Activated CD4-positive, alpha-beta memory T cell treated with anti-CD3 and anti-CD28 coated beads for 36 hours (primary cell): ENCODE data around the gene CNOT4. TPM values are rescaled to one million over a fixed set of nuclear protein-coding genes. Genes with fewer than 3 reads are reported as not detected.

ENCODE experiments used
- CTCF ChIA-PET: fragments of 350-600 bp; sonication (Branson Sonifier 250); formaldehyde crosslinking; loops from one replicate; lab custom pipeline; 2021; ENCODE audit warnings: antibody characterized with exemption, inconsistent platforms; lab: Charles Lee
- POLR2A ChIA-PET: fragments of 350-600 bp; sonication (Branson Sonifier 250); formaldehyde crosslinking; loops from one replicate; lab custom pipeline; 2021; ENCODE audit warnings: antibody characterized with exemption; lab: Charles Lee
- DNase-seq: peaks from one replicate; pipeline ENCODE4 v3.0.0-alpha.2; 2020
- H3K27ac Mint-ChIP-seq: one replicate; pipeline ENCODE4 v1.8.0; 2021; ENCODE audit warnings: mixed read lengths
- H3K27me3 Mint-ChIP-seq: one replicate; pipeline ENCODE4 v1.8.0; 2021; ENCODE audit warnings: mixed read lengths
- H3K36me3 Mint-ChIP-seq: one replicate; pipeline ENCODE4 v1.8.0; 2021; ENCODE audit warnings: mixed read lengths
- H3K4me1 Mint-ChIP-seq: one replicate; pipeline ENCODE4 v1.8.0; 2021; ENCODE audit warnings: low read depth, mixed read lengths
- H3K4me3 Mint-ChIP-seq: one replicate; pipeline ENCODE4 v1.8.0; 2021; ENCODE audit warnings: mild to moderate bottlenecking, mixed read lengths
- H3K9me3 Mint-ChIP-seq: one replicate; pipeline ENCODE4 v1.8.0; 2021; ENCODE audit warnings: mixed read lengths
- intact Hi-C: fragments of 100-400 bp; cut with micrococcal nuclease; formaldehyde crosslinking; loops from one replicate; pipeline ENCODE4 v1.15.1; 2023
- total RNA-seq, 2 experiments: library from RNA; stranded (reverse); gene quantifications; one replicate each; pipeline ENCODE4 v1.2.3, GENCODE V29; 2021

The CNOT4 gene
- total RNA-seq, 2 experiments from 2014 or later = 16.1 to 17.4 TPM

DNA sequence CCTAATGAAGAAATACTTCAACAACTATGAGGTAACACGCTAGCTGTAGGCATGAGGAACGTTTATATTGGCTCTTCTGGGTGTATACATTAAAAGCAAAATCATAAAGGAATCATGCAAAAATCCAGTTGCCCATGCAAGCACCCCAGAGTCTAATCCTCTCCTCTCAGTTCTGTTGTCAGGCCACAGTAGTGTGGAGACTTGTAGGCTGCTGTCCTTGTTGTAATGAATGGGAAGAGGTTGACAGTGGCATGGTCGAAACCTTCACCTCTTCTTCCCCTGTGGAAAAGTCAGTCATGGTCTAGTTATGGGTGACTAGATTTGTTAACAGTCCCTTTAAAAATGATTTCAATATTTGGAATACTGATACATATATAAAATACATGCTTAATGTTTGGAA, 121.3 kb downstream of the CNOT4 start:
- intact Hi-C loops = no loop called here
- Mint-ChIP-seq H3K4me3 (no peak overlapping the region), H3K9me3 (no peaks in the 10 kb centered on the region), H3K36me3 (peaks cover 15% of the 10 kb centered on the region), H3K4me1 (no peaks in the 10 kb centered on the region), H3K27ac (no peak overlapping the region), H3K27me3 (no peaks in the 10 kb centered on the region)
- CTCF ChIA-PET = no interaction called here
- POLR2A ChIA-PET = no interaction called here
- no peak for DNase-seq

DNA sequence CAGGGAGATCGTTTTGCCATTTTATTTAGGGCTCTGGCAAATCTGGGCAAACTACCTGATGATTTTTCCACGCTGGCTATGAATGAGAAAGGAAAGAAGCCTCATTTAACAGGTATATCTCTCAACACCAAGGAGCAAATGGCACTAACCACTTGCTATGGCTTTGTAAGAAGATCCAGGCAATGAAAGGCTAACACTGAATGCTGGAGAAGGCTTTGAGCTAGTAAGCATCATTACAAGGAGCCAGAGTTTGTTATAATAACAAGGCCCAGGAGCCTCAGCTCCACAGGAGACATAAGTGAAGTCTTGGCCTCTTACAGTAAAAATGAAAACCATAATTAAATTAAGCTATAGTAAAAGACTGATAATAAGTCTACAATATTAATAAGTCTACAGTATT, 123.1 kb downstream of the CNOT4 start:
- no peaks in the 10 kb centered on the region for H3K27me3 Mint-ChIP-seq
- POLR2A ChIA-PET = no interaction called here
- no peaks in the 10 kb centered on the region for H3K4me1 Mint-ChIP-seq
- intact Hi-C loops = no loop called here
- no peaks in the 10 kb centered on the region for H3K9me3 Mint-ChIP-seq
- CTCF ChIA-PET = no interaction called here
- no peak overlapping the region for H3K27ac Mint-ChIP-seq
- H3K36me3 Mint-ChIP-seq = peaks cover 9% of the 10 kb centered on the region
- DNase-seq = no peak
- H3K4me3 Mint-ChIP-seq = no peak overlapping the region

GRCh38 chr7:135386181-135386580, 123.7 kb downstream of the CNOT4 start:
- intact Hi-C loops = no loop called here
- Mint-ChIP-seq H3K27me3 (no peaks in the 10 kb centered on the region), H3K4me3 (no peak overlapping the region), H3K9me3 (no peaks in the 10 kb centered on the region), H3K27ac (no peak overlapping the region), H3K36me3 (peaks cover 9% of the 10 kb centered on the region), H3K4me1 (no peaks in the 10 kb centered on the region)
- DNase-seq = no peak
- CTCF ChIA-PET = interaction anchor here (1.2 kb wide), 1 partner anchor 105 kb away, joined by 4 read pairs; no protein-coding TSS in a partner anchor
- POLR2A ChIA-PET = no interaction called here

GRCh38 chr7:135385209-135385608, 124.7 kb downstream of the CNOT4 start:
- Mint-ChIP-seq H3K4me3 (no peak overlapping the region), H3K4me1 (no peaks in the 10 kb centered on the region), H3K36me3 (peaks cover 9% of the 10 kb centered on the region), H3K9me3 (no peaks in the 10 kb centered on the region), H3K27ac (no peak overlapping the region), H3K27me3 (no peaks in the 10 kb centered on the region)
- CTCF ChIA-PET = interaction anchor here (1.2 kb wide), 1 partner anchor 104 kb away, joined by 4 read pairs; no protein-coding TSS in a partner anchor
- intact Hi-C loops = no loop called here
- POLR2A ChIA-PET = no interaction called here
- no peak for DNase-seq

DNA sequence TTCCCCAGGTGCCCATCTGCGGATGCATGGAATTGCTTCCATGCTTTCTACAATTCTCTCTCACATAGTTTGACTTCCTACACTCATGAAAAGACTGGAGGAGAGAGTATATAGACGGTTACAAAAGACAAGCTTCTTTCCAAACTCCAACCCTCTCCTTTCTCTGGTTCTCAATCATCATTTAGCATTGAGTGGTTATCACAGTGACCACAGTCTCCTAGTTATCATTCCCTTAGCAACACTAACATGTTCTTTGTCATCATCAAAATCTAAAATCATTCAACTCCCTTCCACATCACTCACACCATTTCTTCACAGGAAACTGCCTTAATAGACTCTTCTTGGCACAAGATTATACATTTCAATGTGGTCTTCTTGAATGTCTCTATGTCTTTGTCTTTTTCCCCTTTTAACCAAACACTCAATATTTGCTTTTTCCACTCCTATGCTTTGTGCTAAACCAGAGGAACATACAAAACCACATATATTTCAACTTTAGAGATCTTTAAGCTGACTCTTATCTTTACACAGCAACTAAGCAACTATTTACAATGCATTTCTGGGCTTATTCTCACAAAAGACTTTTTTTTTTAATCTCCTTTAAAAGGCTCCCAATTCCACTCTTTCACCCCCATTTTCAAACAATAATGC, 126.3 kb downstream of the CNOT4 start:
- POLR2A ChIA-PET = no interaction called here

DNA sequence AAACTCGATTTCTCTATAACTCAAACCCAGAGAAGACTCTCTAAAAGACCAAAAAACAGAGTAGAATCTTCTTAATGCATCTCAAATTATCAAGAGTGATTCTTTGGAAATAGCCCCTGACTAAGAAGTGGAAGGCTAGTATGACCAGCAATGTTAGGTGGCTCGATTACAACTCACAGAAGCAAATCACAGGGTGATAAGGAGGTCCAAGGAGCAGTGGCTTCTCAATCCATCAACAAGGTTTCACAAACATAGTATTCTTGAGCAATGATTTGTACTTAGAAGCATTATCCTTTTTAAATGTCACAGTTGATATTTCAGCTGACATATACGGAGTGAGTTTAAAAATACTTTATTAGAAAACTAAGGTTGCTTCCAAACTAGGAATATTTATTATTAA, 127.7 kb downstream of the CNOT4 start:
- POLR2A ChIA-PET = no interaction called here
- no peaks in the 10 kb centered on the region for H3K4me1 Mint-ChIP-seq
- no peaks in the 10 kb centered on the region for H3K9me3 Mint-ChIP-seq
- H3K36me3 Mint-ChIP-seq = peaks cover 3% of the 10 kb centered on the region
- no peak for DNase-seq
- H3K4me3 Mint-ChIP-seq = no peak overlapping the region
- H3K27ac Mint-ChIP-seq = no peak overlapping the region
- CTCF ChIA-PET = interaction anchor here (1.0 to 1.5 kb wide), 2 partner anchors 101 to 107 kb away, joined by 5 read pairs; no protein-coding TSS in a partner anchor
- H3K27me3 Mint-ChIP-seq = no peaks in the 10 kb centered on the region
- intact Hi-C loops = no loop called here

More for the DNA sequence above, 126.3 kb downstream of the CNOT4 start:
- Mint-ChIP-seq H3K36me3 (peaks cover 3% of the 10 kb centered on the region), H3K27me3 (no peaks in the 10 kb centered on the region), H3K9me3 (no peaks in the 10 kb centered on the region), H3K4me3 (no peak overlapping the region), H3K27ac (no peak overlapping the region), H3K4me1 (no peaks in the 10 kb centered on the region)
- CTCF ChIA-PET = no interaction called here
- intact Hi-C loops = no loop called here
- DNase-seq = no peak

- no peaks in the 10 kb centered on the region for H3K9me3 Mint-ChIP-seq
- ChIA-PET POLR2A (no interaction called here), CTCF (interaction anchor here (1.0 to 1.5 kb wide), 2 partner anchors 100 to 107 kb away, joined by 5 read pairs; no protein-coding TSS in a partner anchor)
- H3K36me3 Mint-ChIP-seq = peaks cover under 1% of the 10 kb centered on the region
- intact Hi-C loops = no loop called here
- H3K4me1 Mint-ChIP-seq = no peaks in the 10 kb centered on the region
- H3K27ac Mint-ChIP-seq = no peak overlapping the region
- no peaks in the 10 kb centered on the region for H3K27me3 Mint-ChIP-seq
- DNase-seq = no peak
- H3K4me3 Mint-ChIP-seq = no peak overlapping the region
These were observed 128.5 kb downstream of the CNOT4 start for GRCh38 chr7:135381369-135381768.

- Mint-ChIP-seq H3K4me3 (no peak overlapping the region), H3K27me3 (no peaks in the 10 kb centered on the region), H3K4me1 (peaks cover 3% of the 10 kb centered on the region), H3K36me3 (no peaks in the 10 kb centered on the region), H3K27ac (no peak overlapping the region), H3K9me3 (no peaks in the 10 kb centered on the region)
- no peak for DNase-seq
- ChIA-PET CTCF (no interaction called here), POLR2A (no interaction called here)
- intact Hi-C loops = no loop called here
These were observed 129.6 kb downstream of the CNOT4 start for GRCh38 chr7:135380351-135380750.

- no peaks in the 10 kb centered on the region for H3K9me3 Mint-ChIP-seq
- H3K27me3 Mint-ChIP-seq = no peaks in the 10 kb centered on the region
- peaks cover 11% of the 10 kb centered on the region for H3K4me1 Mint-ChIP-seq
- no peak overlapping the region for H3K4me3 Mint-ChIP-seq
- H3K27ac Mint-ChIP-seq = no peak overlapping the region
- H3K36me3 Mint-ChIP-seq = peaks cover 2% of the 10 kb centered on the region
- POLR2A ChIA-PET = no interaction called here
- CTCF ChIA-PET = no interaction called here
- no peak for DNase-seq
- intact Hi-C loops = no loop called here
These were observed 132.7 kb downstream of the CNOT4 start for GRCh38 chr7:135377171-135377570.

- intact Hi-C loops = no loop called here
- no peak overlapping the region for H3K4me3 Mint-ChIP-seq
- H3K4me1 Mint-ChIP-seq = peaks cover 11% of the 10 kb centered on the region
- no peak overlapping the region for H3K27ac Mint-ChIP-seq
- no peak for DNase-seq
- H3K27me3 Mint-ChIP-seq = no peaks in the 10 kb centered on the region
- CTCF ChIA-PET = no interaction called here
- POLR2A ChIA-PET = no interaction called here
- no peaks in the 10 kb centered on the region for H3K9me3 Mint-ChIP-seq
- H3K36me3 Mint-ChIP-seq = peaks cover 2% of the 10 kb centered on the region
These were observed 133.8 kb downstream of the CNOT4 start for GRCh38 chr7:135375908-135376699.

GRCh38 chr7:135374736-135375135, 135.2 kb downstream of the CNOT4 start:
- no peak overlapping the region for H3K27ac Mint-ChIP-seq
- intact Hi-C loops = no loop called here
- POLR2A ChIA-PET = no interaction called here

GRCh38 chr7:135372222-135372621, 137.7 kb downstream of the CNOT4 start:
- Mint-ChIP-seq H3K9me3 (no peaks in the 10 kb centered on the region), H3K36me3 (peaks cover 2% of the 10 kb centered on the region), H3K27ac (no peak overlapping the region), H3K4me1 (peaks cover 22% of the 10 kb centered on the region), H3K27me3 (no peaks in the 10 kb centered on the region), H3K4me3 (no peak overlapping the region)
- intact Hi-C loops = no loop called here
- DNase-seq = no peak
- ChIA-PET CTCF (no interaction called here), POLR2A (no interaction called here)

More at GRCh38 chr7:135374736-135375135, 135.2 kb downstream of the CNOT4 start:
- Mint-ChIP-seq H3K9me3 (no peaks in the 10 kb centered on the region), H3K4me1 (peaks cover 15% of the 10 kb centered on the region), H3K27me3 (no peaks in the 10 kb centered on the region), H3K36me3 (peaks cover 2% of the 10 kb centered on the region), H3K4me3 (no peak overlapping the region)
- CTCF ChIA-PET = no interaction called here
- no peak for DNase-seq
